ENCODE data around the gene TGIF2.
A peak's percentile ranks its signal among the peaks of the same experiment; 100 is the strongest.

TGIF2 gene

DNA sequence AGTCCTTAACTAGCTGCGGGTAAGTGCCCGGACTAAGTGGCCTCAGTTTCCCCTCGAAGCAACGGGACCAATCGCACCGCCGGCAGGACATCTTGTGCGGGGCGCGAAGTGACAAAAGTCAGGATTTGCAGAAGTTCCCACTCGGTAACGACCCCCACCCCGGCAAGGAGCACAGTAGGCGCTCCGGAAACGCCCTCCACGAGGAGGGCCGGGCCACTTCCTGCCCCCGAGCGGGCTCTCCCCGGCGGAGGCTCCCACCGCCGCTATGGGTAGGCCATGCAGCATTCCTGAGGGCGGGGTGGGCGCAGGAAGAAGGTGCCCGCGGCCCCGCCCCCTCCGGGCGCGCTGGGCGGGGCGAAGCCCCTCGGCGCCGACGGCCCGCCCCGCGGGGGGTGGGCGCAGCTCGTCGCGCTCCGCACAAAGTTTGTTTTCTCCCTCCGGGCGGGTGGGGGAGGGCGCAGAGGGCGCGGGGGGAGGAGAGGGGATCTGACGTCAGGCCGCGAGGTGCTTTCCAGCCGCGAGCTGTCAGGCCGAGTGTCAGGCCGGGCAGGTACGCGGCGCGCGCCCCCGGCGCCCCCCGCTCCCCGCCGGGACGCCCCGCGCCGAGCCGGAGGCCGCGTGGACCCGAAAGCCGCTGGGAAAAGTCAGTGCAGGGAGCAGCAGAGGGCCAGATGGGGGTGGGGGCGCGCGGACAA is at the start of gene TGIF2:
Gene TGIF2, plus strand, starts transcription at position 495 of the 695 bp plus-strand sequence. CDS start 5,178 bp downstream, outside the sequence.
- DNase-seq: peak; percentile 95

DNA sequence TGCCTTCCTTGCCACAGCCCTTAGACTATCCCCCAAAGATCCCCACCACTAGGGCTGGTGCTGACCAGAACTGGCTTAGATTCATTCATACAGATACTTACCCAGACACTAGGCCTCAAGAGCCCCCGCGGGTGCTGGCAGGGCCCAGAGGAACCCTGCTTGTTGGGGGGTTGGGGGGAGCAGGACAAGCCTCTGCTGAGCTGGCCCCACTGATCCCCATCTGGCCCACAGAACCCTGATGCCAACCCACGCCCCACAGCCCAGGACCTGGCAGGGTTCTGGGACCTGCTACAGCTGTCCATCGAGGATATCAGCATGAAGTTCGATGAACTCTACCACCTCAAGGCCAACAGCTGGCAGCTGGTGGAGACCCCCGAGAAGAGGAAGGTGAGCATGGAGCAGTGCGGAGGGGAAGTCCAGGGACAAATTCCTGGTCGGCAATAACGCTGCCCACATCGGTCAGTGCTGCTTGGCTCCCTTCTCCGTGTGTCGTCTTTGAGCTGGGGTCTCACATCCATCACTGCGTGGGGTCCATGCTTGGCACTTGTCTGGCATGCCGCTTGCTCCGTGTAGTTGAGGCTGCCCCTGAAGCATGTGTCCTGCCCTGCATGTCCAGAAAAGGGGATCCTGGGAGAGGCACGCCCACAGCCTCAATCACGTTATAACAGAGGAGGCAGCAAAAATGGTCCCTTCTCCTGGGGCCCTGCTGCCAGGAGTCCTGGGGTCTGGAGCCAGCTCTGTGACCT is 47.6 kb upstream of the TGIF2 start:
- DNase-seq: no peak

DNA sequence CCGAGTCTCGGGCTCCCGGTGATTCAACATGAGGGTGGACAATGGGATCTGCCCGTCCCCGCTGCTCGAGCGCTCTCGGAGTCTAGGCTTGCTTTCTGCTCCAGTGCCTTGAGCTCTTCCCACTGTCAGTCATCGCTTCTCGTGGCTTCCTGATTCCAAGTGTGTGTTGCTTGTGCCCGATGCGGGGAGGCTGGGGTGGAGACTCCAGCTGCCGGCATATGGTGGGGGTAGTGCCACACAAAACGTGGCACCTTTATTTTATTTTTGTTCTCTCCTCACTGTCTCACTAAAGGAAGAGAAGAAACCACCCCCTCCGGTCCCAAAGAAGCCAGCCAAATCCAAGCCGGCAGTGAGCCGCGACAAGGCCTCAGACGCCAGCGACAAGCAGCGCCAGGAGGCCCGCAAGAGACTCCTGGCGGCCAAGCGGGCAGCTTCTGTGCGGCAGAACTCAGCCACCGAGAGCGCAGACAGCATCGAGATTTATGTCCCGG is 46.8 kb upstream of the TGIF2 start:
- no peak for DNase-seq

DNA sequence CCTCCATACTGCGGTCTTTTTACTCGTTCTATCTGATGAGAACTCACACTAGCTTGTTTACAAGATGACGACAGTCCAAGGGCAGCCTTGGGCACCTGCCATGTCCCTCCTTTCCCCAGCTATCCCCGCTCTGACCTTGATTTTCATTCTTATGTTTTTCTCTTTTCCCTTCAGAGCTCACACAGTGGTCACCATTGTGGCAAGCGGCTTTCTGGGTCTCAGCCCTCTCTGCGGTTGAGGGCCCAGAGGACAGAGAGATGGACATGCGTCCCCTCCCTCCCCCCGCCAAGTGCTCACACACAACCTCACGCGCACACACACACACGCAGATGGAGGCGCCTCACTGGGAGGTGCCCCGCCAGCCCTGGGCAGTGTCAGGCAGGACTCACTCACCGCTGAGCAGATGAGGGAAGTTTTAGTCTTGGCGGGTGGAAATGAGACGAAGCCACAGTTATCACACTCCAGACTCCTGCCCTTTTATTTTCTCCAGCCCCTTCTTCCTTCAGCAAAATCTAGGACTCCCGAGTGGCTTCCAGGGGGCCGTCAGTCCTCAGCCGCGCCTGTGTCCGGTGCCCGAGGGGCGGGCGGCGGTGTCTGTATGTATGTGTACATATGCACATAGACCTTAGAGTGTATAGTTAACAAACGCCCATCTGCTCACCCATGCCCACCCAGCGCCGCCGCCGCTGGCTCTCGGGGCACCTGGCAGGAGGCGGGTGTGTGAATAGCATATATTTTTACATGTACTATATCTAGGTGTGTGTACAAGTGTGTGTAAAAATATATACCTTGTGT is 45.9 kb upstream of the TGIF2 start:
- no peak for DNase-seq

DNA sequence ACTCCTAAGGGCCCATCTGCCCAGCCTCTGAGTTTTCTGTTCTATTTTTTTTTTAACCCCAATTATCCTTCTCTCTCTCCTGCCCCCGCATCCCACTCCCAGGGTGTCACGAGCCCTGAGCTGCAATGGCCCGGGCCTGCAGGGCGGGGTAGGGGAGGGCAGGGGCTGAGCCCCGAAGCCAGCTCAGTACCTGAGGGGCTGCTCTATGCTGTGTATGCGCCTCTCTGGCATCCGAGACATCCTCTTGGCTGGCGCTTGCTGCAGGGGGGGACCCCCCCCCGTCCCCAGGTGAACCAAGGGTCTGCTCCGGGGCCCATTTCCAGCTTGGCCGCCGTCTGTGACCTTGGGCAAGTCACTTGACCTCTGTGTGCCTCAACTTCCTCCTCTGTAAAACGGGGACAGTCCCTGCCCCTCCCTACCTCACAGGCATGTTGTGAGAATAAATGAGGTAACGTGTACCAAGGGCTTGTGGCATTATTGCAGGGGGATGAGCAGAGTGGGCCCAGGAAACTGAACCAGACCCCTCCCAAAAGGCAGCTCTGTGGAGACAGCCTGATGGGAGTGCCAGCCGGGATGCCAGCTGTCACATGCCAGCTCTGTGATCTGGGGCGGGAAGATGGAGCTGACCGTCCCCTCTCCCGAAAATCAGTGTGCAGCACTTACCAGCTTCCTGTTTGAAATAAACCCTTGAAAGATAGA is 45.1 kb upstream of the TGIF2 start:
- DNase-seq: no peak

DNA sequence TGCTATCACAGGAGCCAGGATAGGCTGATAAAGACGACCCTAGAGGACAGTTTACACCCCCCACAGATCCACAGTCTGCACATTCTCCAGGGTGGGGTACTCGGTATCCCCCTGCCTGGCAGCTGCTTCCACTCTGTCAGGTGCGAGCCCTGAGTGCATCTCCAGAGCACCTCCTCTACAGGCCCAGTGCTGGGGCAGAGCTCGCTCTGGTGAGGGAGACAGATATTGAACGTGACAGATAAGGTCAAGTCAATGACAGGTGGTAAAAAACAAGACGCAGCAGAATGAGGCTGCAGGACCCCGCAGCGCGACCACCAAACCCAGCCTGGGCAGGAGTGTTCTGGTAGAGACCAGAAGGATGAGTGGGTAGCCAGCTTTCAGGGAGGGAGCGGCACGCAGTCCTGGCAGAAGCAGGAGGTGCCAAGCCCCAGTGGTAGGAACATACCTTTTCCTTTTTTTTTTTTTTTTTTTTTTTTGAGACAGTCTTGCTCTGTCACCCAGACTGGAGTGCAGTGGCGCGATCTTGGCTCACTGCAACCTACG is 44.5 kb upstream of the TGIF2 start:
- DNase-seq: no peak

DNA sequence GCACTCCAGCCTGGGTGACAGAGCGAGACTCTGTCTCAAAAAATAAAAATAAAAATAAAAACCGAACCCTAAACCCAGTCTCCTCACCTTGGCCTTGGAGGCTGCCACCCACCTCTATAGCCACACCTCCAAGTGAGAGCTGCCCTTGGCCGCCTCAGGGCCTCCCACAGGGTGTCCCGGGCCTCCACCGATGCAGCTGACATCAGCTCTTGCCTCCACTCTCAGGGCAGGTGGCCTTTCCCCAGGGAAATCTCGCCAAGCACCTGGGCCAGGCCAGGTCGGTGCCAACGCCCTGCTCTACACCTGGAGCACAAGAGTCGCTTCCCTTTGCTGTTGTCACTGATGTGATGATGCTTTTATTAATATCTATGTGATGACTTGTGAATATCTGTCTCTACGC is 41.0 kb upstream of the TGIF2 start:
- DNase-seq: no peak

DNA sequence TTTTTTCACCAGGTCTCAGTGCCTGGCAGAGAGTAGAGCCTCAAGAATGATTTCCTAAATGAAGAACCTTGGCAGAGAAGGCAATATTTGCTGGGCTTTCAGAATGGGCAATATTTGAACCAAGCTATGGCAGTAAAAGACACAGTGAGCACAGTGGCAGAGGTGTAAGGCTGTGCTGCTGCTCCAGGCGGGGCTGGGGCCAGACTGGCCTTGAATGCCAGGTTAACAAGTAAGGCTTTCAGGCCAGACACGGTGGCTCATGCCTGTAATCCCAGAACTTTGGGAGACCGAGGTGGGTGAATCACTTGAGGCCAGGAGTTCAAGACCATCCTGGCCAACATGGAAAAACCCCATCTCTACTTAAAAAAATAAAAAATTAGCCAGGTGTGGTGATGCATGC is 40.6 kb upstream of the TGIF2 start:
- no peak for DNase-seq

DNA sequence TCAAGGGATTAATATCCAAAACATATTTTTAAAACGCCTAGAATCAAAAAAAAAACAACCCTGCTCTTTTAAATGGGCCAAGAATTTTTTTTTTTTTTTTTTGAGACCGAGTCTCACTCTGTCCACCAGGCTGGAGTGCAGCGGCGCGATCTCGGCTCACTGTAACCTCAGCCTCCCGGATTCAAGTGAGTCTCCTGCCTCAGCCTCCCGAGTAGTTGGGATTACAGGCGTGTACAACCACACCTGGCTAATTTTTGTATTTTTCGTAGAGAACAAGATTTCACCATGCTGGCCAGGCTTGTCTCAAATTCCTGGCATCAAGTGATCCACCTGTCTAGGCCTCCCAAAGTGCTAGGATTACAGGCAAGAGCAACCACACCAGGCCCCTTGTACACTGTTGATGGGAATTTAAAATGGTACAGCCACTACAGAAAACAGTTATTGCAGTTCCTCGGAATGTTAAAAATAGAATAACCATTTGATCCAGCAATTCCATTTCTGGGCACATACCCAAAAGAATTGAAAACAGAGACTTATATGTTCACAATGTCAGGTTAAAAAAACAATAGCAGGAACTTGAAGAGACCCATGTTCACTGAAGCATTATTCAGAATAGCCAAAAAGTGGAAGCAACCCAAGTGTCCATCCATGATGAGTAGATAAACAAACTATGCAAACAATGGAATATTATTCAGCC is 35.2 kb upstream of the TGIF2 start:
- DNase-seq: no peak

DNA sequence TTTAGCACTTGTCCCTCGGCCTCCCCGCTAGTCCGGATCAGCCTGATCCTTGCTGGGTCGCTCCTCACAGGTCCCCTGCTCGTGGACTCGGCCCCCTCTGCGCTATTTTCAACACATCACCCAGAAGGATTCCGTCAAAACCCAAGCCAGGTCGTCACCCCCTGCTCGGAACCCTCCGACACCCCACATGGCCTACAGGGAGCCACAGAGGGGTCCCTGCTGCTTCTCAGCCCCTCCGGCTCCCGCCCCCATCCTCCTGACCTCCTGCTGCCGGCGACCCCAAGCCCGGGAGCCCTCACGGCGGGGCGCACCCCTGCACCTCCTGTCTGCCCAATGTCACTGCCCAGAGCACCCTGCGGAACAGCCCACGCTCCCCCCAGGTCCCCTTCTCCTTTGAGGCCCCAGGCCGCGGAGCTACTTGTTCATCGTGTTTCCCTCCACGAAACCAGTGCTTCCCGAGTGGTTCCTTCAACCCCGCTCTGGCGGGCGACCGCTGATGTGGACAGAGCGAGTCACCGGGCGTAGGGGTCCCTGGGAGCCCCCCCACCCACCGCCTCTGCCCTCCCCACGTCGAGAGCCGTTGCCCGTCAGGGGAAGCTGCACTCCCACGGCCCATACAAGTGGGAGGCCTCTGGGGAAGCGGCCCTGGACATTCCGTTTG is 32.7 kb upstream of the TGIF2 start:
- DNase-seq: no peak

DNA sequence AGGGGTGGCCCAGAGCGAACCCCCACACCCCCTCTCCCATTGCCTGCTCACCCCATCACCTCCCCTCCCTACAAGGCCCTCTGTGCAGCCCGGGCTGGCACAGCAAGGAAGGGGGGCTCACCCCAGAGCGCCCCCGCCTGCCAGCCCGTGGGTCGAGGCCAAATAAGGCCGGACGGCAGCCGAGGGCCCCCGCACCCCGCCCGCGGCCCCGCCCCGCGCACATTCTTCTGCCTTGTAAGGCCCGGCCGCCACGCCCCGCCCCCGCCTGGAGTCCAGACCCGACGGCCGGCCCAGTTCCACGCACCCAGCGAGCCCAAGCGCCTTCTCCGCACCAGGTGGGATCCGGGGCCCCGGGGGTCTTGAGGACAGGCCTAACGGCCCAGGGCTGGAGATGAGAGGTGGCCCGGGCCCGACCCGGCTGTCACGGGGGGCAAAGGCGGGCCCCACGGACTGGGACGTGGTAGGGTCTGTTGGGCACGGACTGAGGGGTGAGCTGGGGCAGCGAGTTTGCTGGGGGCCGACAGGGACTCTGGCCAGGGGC is 32.1 kb upstream of the TGIF2 start, which contains the start of gene MYL9:
Gene MYL9, plus strand, starts transcription at position 293 of the 541 bp plus-strand sequence. CDS start 3,366 bp downstream, outside the sequence.
- peak; percentile 29 for DNase-seq

DNA sequence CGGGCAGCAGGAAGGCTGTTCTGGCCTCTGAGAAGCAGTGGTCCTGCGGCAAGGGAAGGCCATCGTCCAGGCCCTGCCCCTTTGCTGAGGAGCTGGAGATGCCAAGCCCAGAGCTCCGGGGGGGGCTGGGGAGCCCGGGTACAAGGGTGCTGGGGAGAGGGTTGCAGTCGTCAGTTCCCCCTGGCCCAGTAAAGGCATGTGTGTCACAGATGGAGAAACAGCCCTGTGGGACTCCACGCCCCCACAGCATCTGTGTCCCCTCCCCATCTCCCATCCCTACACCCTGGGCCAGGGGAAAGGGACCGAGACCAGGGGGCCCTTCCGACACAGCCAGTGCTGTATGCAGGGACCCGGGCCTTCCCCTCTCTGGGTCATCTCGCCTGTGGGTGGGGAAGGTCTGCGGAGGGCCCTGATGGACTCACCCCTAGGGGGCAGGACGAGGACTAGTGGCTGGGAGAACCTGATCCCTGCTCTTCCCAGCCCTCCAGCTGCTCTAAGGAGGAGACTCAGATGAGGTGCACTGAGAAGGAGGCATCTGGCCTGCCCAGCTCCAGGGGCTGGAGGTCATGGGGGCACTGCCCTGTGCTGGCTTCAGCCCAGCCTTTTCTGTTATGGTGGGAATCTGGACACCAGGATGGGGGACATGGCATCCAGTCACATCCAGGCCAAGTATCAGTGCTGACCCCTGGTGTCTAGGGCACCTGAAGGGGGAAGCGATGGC is 31.5 kb upstream of the TGIF2 start:
- no peak for DNase-seq

DNA sequence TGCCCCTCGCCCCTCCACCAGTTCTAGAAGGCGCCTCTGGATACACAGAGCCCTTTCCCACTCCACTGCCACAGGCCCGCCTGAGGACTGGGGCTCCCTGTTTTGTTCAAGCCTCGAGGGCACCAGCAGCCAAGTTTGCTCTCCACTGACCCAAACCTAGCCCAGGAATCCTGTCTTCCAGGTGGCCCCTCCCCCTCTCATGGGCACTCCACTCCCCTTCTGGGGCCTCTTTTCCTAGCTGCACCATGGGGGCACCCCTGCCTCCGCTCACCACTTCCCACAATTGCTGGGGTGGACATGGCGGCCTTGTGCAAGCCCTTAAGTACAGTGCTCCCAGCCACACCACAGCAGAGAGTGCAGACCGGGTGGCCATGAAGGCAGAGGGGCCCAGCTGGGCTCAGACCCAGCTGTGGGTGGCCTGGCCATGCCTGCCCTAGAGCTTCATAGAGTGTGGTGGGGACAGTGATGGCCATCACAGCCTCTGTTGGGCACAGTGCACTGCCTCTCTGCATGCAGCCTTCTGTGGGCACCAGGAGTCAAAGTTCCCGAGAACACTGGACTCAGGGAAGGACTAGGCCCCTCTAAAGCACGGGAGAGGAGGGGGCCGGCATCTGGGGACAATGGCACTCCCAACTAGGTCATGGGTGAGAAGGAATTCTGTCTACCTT is 30.7 kb upstream of the TGIF2 start:
- no peak for DNase-seq

DNA sequence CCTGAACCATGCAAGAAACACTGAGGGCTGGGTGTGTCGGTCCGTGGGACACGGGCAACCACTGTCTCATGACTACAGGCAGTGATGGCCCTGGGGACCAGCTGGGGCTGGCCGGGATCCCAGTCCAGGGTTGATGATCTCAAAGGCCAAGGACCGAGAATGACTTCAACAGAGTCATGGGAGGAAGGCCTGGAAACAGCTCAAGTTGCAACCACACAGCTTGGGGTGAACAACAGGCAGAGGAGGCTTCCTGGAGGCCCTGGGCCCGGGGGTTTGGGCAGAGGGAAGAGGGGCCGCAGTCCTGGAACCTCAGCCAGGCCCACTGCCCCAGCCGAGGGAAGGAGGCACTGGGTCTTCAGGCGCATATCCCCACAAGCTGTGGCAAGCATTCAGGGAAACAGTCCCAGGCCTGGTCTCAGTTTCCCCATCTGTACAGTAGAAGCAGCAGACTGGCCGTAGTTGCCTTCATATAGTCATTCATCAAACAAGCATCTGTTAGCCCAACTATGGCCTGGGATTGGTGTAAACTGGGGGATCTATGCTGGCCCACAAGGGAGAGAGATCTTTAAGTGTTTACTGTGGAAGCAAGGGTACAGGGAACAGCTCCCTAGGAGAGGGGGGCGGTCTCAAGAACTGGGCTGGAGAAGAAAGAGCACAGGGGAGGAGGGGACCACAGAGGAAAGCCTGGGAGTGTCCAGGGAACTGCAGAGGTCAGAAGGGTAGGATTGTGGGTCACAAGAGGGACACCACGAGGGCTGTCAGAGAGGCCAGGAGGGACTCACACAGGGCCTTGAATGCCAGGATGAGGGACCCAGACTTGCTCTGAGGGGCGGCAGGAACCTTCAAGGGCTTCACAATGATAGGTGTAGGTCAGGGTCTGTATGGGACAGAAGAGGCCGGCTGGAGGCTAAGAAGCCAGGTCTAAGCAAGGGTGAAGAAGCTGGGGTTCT is 29.9 kb upstream of the TGIF2 start:
- no peak for DNase-seq

DNA sequence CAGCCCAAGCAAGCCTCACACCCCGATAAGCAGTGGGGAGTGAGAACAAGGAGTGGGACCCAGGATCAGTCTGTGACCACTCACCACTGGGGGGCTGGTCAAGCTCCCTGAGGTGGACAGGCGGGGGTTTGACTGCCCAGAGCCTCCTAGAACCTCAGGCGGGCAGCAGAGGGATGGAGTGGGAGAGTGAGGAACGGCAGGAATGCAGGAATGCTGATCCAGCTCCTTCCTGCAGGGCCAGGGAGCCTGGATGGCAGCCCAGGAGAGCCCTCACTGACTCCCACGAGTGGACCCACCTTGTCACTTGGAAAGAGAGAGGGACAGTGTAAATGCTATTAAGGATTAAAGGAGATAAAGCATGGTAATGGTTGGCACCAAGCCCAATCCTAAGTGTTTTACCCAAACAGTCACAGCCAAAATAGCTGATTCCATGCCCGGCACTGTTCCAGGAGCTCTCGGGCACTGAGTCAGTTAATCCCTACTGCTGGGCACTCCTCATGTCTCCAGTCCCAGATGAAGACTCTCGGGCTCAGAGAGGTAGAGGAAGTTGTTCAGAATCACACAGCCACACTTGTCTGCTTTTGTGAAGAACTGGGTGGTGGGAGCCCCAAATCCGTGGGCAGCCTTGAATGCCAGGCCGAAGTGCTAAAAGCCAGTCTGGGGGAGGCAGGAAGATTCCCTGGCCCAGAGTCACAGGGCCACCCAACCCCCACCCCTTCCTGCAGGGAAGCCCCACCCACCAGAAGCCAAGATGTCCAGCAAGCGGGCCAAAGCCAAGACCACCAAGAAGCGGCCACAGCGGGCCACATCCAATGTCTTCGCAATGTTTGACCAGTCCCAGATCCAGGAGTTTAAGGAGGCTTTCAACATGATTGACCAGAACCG is 29.0 kb upstream of the TGIF2 start:
- DNase-seq: no peak

DNA sequence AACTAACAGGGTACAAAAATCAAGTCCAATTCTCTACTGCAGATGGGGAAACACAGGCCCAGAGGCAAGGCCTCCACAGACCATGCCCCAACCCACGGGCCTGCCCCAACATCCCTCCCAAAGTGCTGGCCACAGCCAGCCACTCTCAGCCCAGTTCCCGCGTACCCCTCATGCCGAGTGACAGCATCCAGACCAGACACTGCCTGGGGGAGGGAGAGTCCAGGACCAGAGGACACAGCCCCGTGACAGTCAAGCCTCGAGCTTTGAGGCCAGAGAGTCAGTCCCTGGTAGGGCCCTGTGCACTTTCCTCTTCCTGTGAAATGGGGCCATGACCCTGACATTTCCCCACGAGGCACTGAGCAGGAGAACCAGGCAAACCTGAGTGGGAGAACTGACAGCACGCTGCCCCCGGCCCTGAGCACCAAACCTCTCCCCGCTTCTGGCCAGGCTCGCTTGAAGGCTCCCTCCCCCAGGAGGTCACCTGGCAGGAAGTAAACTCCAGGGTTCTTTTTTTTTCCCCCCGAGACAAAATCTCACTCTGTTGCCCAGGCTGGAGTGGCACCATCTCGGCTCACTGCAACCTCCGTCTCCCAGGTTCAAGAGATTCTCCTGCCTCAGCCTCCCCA is 27.2 kb upstream of the TGIF2 start:
- no peak for DNase-seq

Data from CD4-positive, alpha-beta T cell treated with Interleukin-15 for 1 hour (primary cell).